Measurements from ENCODE around the gene THEMIS. TPM values are rescaled to one million over a fixed set of nuclear protein-coding genes. Genes with fewer than 3 reads are reported as not detected.
"Not testable (repeated sequence)": the region's sequence is repeated elsewhere in the genome, so short reads cannot be mapped to it uniquely, and the experiment has no call there.

The THEMIS gene
- total and polyA plus RNA-seq, 2 experiments from 2014 or later = not detected

DNA sequence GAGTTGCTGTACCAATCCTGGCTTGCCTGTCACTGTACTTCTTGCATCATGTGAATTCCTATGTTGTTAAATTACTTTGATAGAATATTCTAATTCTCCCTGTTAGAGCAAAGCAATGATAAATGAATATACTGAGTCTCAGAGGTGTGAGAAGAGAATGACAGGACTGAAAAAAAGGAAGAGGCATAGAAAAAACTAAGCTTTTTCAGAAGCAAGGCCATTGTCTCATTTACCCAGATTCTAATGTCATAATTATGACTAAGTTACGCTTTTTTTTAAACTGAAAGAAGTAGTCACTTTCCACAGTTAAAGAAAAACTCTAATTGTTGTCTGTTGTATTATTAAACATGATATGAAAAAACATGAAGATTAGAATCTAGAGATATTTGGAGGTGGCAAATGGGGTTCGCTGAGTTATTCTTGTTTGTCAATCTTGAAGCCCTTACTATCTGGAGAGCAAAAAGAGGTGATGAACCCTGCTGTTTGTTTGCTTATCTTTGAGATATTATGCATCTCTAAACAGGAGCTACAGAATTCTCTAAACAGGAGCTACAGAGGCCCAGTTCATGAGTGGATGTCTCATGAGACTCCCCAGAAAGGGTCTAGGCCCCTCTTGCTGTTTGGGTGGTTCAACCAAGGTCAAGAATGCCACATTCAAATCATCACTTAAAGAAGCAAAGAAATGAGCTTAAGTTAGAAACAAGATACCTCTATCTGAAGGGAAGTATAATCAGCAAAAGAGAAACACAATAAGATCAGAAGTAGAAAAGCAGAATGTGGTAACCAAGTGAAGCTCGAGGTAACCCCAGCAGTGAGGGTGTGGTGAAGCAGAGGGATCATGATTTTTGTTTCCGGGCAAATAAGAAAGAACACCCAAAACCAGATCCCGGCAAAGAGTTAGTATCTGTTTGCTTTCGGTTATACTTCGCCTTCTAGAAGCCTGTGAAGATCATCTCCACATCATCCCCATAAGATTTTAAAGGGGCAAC lies 33.3 kb upstream of the THEMIS start:
- Histone ChIP-seq H2AFZ (no peak overlapping the region), H3K4me2 (no peak overlapping the region), H3K4me1 (ENCODE audit: insufficient read depth) (no peaks in the 10 kb centered on the region), H3K36me3 (replicated peaks; ENCODE audit: insufficient read depth, low read depth) (no peaks in the 10 kb centered on the region), H3K27me3 (no peaks in the 10 kb centered on the region), H3K27ac (no peak overlapping the region), H3K9me3 (ENCODE audit: low read depth) (no peaks in the 10 kb centered on the region), H3K4me3 (no peak overlapping the region), H4K20me1 (ENCODE audit: insufficient read depth, poor library complexity, severe bottlenecking) (no peaks in the 10 kb centered on the region), H3K79me2 (no peaks in the 10 kb centered on the region), H3K9me2 (replicated peaks; ENCODE audit: insufficient read depth) (no peaks in the 10 kb centered on the region)
- 92% methylated on average over 7 of the region's 7 CpGs for WGBS (ENCODE audit: low lambda C conversion rate, missing lambda C conversion rate)
- TF ChIP-seq EZH2phosphoT487 (IDR thresholded peaks at IDR 0.05; ENCODE audit: low read depth, severe bottlenecking, unreplicated experiment) (no peak), EZH2 (IDR thresholded peaks at IDR 0.05; ENCODE audit: borderline replicate concordance) (no peak), CTCF (IDR thresholded peaks at IDR 0.05; ENCODE audit: poor library complexity) (no peak)
- no peak for DNase-seq (ENCODE audit: low spot score)

DNA sequence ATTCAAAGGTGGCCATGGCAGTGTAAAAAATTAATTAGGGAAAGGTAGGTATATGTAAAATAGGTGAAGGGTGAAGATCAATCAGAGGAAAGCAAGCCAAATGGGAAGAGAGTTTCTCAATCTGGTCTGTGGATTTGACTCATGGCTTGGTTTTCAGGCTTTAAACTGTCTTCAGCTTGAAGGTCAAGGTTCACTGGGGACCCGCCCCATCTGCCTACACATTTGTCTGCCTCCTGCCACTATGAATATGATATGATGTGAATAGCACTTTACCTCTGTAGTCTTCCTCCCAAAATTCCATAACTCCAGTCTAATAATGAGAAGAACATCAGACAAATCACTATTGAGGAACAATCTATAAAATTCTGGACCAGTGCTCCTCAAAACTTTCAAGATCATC lies 32.3 kb upstream of the THEMIS start:
- H2AFZ ChIP-seq = no peak overlapping the region
- no peaks in the 10 kb centered on the region for H3K36me3 ChIP-seq (replicated peaks; ENCODE audit: insufficient read depth, low read depth)
- H3K9me3 ChIP-seq (ENCODE audit: low read depth) = no peaks in the 10 kb centered on the region
- H3K4me1 ChIP-seq (ENCODE audit: insufficient read depth) = no peaks in the 10 kb centered on the region
- TF ChIP-seq EZH2 (IDR thresholded peaks at IDR 0.05; ENCODE audit: borderline replicate concordance) (no peak), CTCF (IDR thresholded peaks at IDR 0.05; ENCODE audit: poor library complexity) (no peak), EZH2phosphoT487 (IDR thresholded peaks at IDR 0.05; ENCODE audit: low read depth, severe bottlenecking, unreplicated experiment) (no peak)
- H3K9me2 ChIP-seq (replicated peaks; ENCODE audit: insufficient read depth) = no peaks in the 10 kb centered on the region
- no peaks in the 10 kb centered on the region for H3K79me2 ChIP-seq
- WGBS (ENCODE audit: low lambda C conversion rate, missing lambda C conversion rate) = 79% methylated on average over 1 of the region's 1 CpG
- H3K4me2 ChIP-seq = no peak overlapping the region
- H3K4me3 ChIP-seq = no peak overlapping the region
- no peak overlapping the region for H3K27ac ChIP-seq
- H3K27me3 ChIP-seq = no peaks in the 10 kb centered on the region
- DNase-seq (ENCODE audit: low spot score) = no peak
- no peaks in the 10 kb centered on the region for H4K20me1 ChIP-seq (ENCODE audit: insufficient read depth, poor library complexity, severe bottlenecking)

DNA sequence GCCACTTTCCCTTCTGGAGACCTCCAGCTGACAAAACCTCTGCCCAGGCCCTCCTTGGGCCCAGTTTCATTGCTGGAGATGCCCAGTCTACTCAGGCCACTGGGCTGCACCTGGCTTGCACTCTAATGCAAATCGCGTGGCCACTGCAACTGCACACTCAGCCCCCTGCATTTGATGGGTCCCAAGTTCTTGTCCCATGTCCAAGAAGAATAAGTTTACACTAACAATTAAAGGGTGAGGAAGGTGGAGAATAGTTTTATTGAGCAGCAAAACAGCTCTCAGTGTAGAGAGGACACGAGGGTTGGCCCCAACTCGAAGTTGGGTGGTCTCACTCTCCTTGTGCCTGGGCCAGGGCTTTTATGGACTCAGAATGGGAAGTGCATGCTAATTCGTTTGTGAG lies 31.9 kb upstream of the THEMIS start:
- 87% methylated on average over 5 of the region's 5 CpGs for WGBS (ENCODE audit: low lambda C conversion rate, missing lambda C conversion rate)
- Histone ChIP-seq H2AFZ (no peak overlapping the region), H3K9me2 (replicated peaks; ENCODE audit: insufficient read depth) (no peaks in the 10 kb centered on the region), H3K4me1 (ENCODE audit: insufficient read depth) (no peaks in the 10 kb centered on the region), H3K36me3 (replicated peaks; ENCODE audit: insufficient read depth, low read depth) (no peaks in the 10 kb centered on the region), H3K79me2 (no peaks in the 10 kb centered on the region), H3K4me3 (no peak overlapping the region), H3K4me2 (no peak overlapping the region), H3K9me3 (ENCODE audit: low read depth) (no peaks in the 10 kb centered on the region), H4K20me1 (ENCODE audit: insufficient read depth, poor library complexity, severe bottlenecking) (no peaks in the 10 kb centered on the region), H3K27ac (no peak overlapping the region), H3K27me3 (no peaks in the 10 kb centered on the region)
- TF ChIP-seq EZH2phosphoT487 (IDR thresholded peaks at IDR 0.05; ENCODE audit: low read depth, severe bottlenecking, unreplicated experiment) = no peak
- TF ChIP-seq EZH2 (IDR thresholded peaks at IDR 0.05; ENCODE audit: borderline replicate concordance) = no peak
- no peak for TF ChIP-seq CTCF (IDR thresholded peaks at IDR 0.05; ENCODE audit: poor library complexity)
- DNase-seq (ENCODE audit: low spot score) = no peak

GRCh38 chr6:127926441-127926840 lies 25.6 kb upstream of the THEMIS start:
- not testable (repeated sequence) for H3K27me3 ChIP-seq; H3K36me3 ChIP-seq (replicated peaks; ENCODE audit: insufficient read depth, low read depth)

More at GRCh38 chr6:127926441-127926840, 25.6 kb upstream of the THEMIS start:
- H3K9me2 ChIP-seq (replicated peaks; ENCODE audit: insufficient read depth); H3K79me2 ChIP-seq; H3K4me2 ChIP-seq; H3K4me1 ChIP-seq (ENCODE audit: insufficient read depth); DNase-seq (ENCODE audit: low spot score); H4K20me1 ChIP-seq (ENCODE audit: insufficient read depth, poor library complexity, severe bottlenecking); H2AFZ ChIP-seq; H3K4me3 ChIP-seq; H3K27ac ChIP-seq; H3K9me3 ChIP-seq (ENCODE audit: low read depth): not testable (repeated sequence)
- 92% methylated on average over 10 of the region's 10 CpGs for WGBS (ENCODE audit: low lambda C conversion rate, missing lambda C conversion rate)

Measured in hepatocyte (in vitro differentiated cells).